ENCODE data around the gene RP9. TPM values are rescaled to one million over a fixed set of nuclear protein-coding genes. Genes with fewer than 3 reads are reported as not detected.

Gene RP9
- total RNA-seq, 4 donors from 2014 or later = 8.7 to 20.2 (median 12.8) TPM

GRCh38 chr7:33050535-33051318 is 58.5 kb downstream of the RP9 start:
- no peak for TF ChIP-seq CTCF (IDR thresholded peaks at IDR 0.05; ENCODE audit: low read depth)

GRCh38 chr7:33048704-33049103 is 60.5 kb downstream of the RP9 start:
- no peak for TF ChIP-seq CTCF (IDR thresholded peaks at IDR 0.05; ENCODE audit: low read depth)

- no peak for TF ChIP-seq CTCF (IDR thresholded peaks at IDR 0.05; ENCODE audit: low read depth)
Measured at GRCh38 chr7:33048257-33048656, 60.9 kb downstream of the RP9 start.

- TF ChIP-seq CTCF (IDR thresholded peaks at IDR 0.05; ENCODE audit: low read depth) = no peak
Measured at GRCh38 chr7:33044986-33045385, 64.2 kb downstream of the RP9 start.

Small RNAs within 50 kb of the gene (small RNA-seq; reads per million reads assigned to genes)
- gene AC074338.1 = not detected
- not detected for gene RN7SL505P

Other genes starting within 250 kb of the RP9 start
- 10 to 100 TPM; 38.0 to 64.3 (median 40.9) TPM for gene KBTBD2, start 217.6 kb downstream of the RP9 start, total RNA-seq
- 100 to 1,000 TPM; 110 to 274 (median 180) TPM for gene FKBP9, start 152.0 kb downstream of the RP9 start, total RNA-seq
- 10 to 100 TPM; 24.9 to 32.0 (median 27.1) TPM for gene NT5C3A, start 46.6 kb downstream of the RP9 start, total RNA-seq
- 10 to 100 TPM; 17.8 to 27.5 (median 24.7) TPM for gene BBS9, start 20.2 kb upstream of the RP9 start, total RNA-seq

Data from subcutaneous adipose tissue (tissue), 4 donors.